ENCODE results near the gene VSX2.

The VSX2 gene

DNA sequence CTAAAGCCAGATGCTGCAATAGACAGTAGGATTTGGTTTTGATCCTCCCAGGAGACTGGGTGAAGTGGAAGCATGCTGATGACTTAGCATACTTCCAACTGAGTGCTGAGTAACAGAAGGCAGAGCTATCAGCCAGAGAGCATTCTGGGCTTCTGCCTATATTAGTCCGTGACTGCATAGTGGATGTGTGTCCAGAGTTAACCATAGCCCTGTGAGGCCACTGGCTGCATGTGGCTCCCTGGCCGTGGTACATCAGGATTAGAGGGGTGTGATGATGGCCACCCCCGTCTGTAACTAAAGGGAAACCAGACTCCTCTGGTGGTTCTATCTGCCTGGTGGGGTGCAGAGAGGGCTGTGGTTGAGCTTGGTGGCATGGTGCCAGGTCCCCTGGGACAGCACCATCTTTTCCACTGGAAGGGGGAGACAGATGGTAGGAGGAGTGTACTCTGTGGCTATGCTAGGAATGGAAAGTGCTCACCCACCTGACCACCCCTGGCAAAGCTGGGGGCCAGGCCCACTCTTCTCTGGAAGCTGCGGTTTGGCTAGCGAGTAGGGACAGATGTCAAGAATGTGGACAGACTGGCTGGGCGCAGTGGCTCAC lies 36.1 kb downstream of the VSX2 start:
- TF ChIP-seq, protein P1, sequence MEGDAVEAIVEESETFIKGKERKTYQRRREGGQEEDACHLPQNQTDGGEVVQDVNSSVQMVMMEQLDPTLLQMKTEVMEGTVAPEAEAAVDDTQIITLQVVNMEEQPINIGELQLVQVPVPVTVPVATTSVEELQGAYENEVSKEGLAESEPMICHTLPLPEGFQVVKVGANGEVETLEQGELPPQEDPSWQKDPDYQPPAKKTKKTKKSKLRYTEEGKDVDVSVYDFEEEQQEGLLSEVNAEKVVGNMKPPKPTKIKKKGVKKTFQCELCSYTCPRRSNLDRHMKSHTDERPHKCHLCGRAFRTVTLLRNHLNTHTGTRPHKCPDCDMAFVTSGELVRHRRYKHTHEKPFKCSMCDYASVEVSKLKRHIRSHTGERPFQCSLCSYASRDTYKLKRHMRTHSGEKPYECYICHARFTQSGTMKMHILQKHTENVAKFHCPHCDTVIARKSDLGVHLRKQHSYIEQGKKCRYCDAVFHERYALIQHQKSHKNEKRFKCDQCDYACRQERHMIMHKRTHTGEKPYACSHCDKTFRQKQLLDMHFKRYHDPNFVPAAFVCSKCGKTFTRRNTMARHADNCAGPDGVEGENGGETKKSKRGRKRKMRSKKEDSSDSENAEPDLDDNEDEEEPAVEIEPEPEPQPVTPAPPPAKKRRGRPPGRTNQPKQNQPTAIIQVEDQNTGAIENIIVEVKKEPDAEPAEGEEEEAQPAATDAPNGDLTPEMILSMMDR (IDR thresholded peaks at IDR 0.05; ENCODE audit: low read depth, low read length, poor library complexity, severe bottlenecking) = no peak
- H3K36me3 ChIP-seq (ENCODE audit: control insufficient read depth, low read length) = no peaks in the 10 kb centered on the region
- H3K79me2 ChIP-seq (ENCODE audit: control insufficient read depth, low read length) = no peaks in the 10 kb centered on the region
- no peaks in the 10 kb centered on the region for H3K9me2 ChIP-seq (replicated peaks; ENCODE audit: control insufficient read depth, low read length)
- no peak overlapping the region for H3K27ac ChIP-seq (ENCODE audit: low read depth, low read length)
- H3K9me3 ChIP-seq (ENCODE audit: control insufficient read depth, insufficient read depth, low read length) = no peaks in the 10 kb centered on the region
- peaks cover 14% of the 10 kb centered on the region for H3K4me1 ChIP-seq (ENCODE audit: control insufficient read depth, low read length)
- H3K4me2 ChIP-seq (ENCODE audit: low read length) = no peak overlapping the region
- 0 out of 2 replicates have a peak, but pooled peaks cover 3% of the 10 kb centered on the region for H3K27me3 ChIP-seq (ENCODE audit: control insufficient read depth, low read length)
- H3F3A ChIP-seq (ENCODE audit: control insufficient read depth, insufficient read depth) = no peaks in the 10 kb centered on the region
- H3K4me3 ChIP-seq (ENCODE audit: low read length) = no peak overlapping the region
- no peaks in the 10 kb centered on the region for H4K20me1 ChIP-seq (ENCODE audit: control insufficient read depth, insufficient read depth, low read depth, low read length)

DNA sequence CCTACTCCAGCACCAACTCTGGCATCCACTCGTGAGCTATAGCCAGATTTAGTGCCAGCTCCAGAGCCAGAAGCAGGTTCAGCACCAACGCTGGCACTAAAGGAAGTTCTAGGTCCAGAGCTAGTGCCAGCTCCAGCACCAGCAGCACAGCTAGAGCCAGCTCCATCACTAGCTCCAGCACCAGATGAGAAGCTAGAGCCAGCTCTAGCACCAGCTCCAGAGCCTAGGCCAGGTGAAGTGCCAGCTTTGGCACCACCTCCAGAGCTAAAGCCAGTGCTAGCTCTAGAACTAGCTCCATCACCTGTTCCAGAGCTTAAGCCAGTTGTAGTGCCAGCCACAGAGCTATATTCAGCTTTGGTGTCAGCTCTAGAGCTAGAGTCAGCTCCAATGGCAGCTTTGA lies 38.8 kb downstream of the VSX2 start:
- peaks cover 14% of the 10 kb centered on the region for H3K4me1 ChIP-seq (ENCODE audit: control insufficient read depth, low read length)
- H3K9me2 ChIP-seq (replicated peaks; ENCODE audit: control insufficient read depth, low read length) = no peaks in the 10 kb centered on the region
- H3K4me3 ChIP-seq (ENCODE audit: low read length) = no peak overlapping the region
- H3K36me3 ChIP-seq (ENCODE audit: control insufficient read depth, low read length) = peaks cover under 1% of the 10 kb centered on the region
- no peak overlapping the region for H3K27ac ChIP-seq (ENCODE audit: low read depth, low read length)
- H3K27me3 ChIP-seq (ENCODE audit: control insufficient read depth, low read length) = no peaks in the 10 kb centered on the region
- no peaks in the 10 kb centered on the region for H3K79me2 ChIP-seq (ENCODE audit: control insufficient read depth, low read length)
- no peaks in the 10 kb centered on the region for H4K20me1 ChIP-seq (ENCODE audit: control insufficient read depth, insufficient read depth, low read depth, low read length)
- no peaks in the 10 kb centered on the region for H3K9me3 ChIP-seq (ENCODE audit: control insufficient read depth, insufficient read depth, low read length)
- TF ChIP-seq, protein P1 (IDR thresholded peaks at IDR 0.05; ENCODE audit: low read depth, low read length, poor library complexity, severe bottlenecking) = no peak
- no peak for TF ChIP-seq EZH2phosphoT487 (IDR thresholded peaks at IDR 0.05; ENCODE audit: borderline replicate concordance, low read length)
- no peak overlapping the region for H3K4me2 ChIP-seq (ENCODE audit: low read length)
- H3F3A ChIP-seq (ENCODE audit: control insufficient read depth, insufficient read depth) = no peaks in the 10 kb centered on the region

DNA sequence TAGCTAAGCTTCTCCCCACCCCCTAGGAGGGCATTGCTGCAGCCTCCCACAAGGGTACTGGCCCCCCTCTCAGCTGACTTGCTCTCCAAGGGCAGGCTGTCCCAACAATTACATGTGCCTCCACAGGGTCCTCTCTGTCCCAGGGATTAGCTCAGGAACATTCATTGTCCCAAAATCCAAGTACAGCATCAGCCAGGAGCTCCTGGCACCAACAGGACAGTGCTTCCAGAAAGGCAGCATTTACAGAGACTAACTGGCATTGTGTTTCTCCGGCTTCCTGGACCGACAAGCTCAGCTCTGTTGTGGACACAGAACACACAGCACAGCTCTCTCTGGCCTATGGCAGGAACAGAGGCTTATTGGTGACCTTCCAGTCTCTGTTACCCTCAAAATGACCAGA lies 41.8 kb downstream of the VSX2 start:
- no peaks in the 10 kb centered on the region for H3K9me2 ChIP-seq (replicated peaks; ENCODE audit: control insufficient read depth, low read length)
- H3F3A ChIP-seq (ENCODE audit: control insufficient read depth, insufficient read depth) = no peaks in the 10 kb centered on the region
- no peaks in the 10 kb centered on the region for H4K20me1 ChIP-seq (ENCODE audit: control insufficient read depth, insufficient read depth, low read depth, low read length)
- no peaks in the 10 kb centered on the region for H3K27me3 ChIP-seq (ENCODE audit: control insufficient read depth, low read length)
- no peaks in the 10 kb centered on the region for H3K9me3 ChIP-seq (ENCODE audit: control insufficient read depth, insufficient read depth, low read length)
- no peak overlapping the region for H3K4me2 ChIP-seq (ENCODE audit: low read length)
- no peaks in the 10 kb centered on the region for H3K79me2 ChIP-seq (ENCODE audit: control insufficient read depth, low read length)
- H3K4me3 ChIP-seq (ENCODE audit: low read length) = no peak overlapping the region
- TF ChIP-seq, protein P1 (IDR thresholded peaks at IDR 0.05; ENCODE audit: low read depth, low read length, poor library complexity, severe bottlenecking) = no peak
- no peak for TF ChIP-seq EZH2phosphoT487 (IDR thresholded peaks at IDR 0.05; ENCODE audit: borderline replicate concordance, low read length)
- no peak overlapping the region for H3K27ac ChIP-seq (ENCODE audit: low read depth, low read length)
- peaks cover 15% of the 10 kb centered on the region for H3K36me3 ChIP-seq (ENCODE audit: control insufficient read depth, low read length)
- H3K4me1 ChIP-seq (ENCODE audit: control insufficient read depth, low read length) = peaks cover 14% of the 10 kb centered on the region
